Measurements from ENCODE around the gene ZRANB1.

GRCh38 chr10:125033146-125033924 lies 91.4 kb downstream of the ZRANB1 start:
- TF ChIP-seq CTCF (conservative IDR thresholded peaks at IDR 0.05; ENCODE audit: low read depth in 2 of 2) (no peak), POLR2AphosphoS5 (IDR thresholded peaks at IDR 0.05; ENCODE audit: low read depth) (no peak), STAT1 (IDR thresholded peaks at IDR 0.05; ENCODE audit: unreplicated experiment) (no peak), EZH2 (IDR thresholded peaks at IDR 0.05; ENCODE audit: low read depth, unreplicated experiment) (no peak), REST (IDR thresholded peaks at IDR 0.05; ENCODE audit: unreplicated experiment) (no peak), EZH2phosphoT487 (IDR thresholded peaks at IDR 0.05; ENCODE audit: unreplicated experiment) (no peak), JUNB (IDR thresholded peaks at IDR 0.05; ENCODE audit: unreplicated experiment) (no peak), ZNF114 (CRISPR knock-in tag; IDR thresholded peaks at IDR 0.05) (no peak)
